ENCODE measurements around the gene MYO3B.

GRCh38 chr2:170380267-170380666 lies 202.3 kb downstream of the MYO3B start:
- no peak for TF ChIP-seq CTCF (IDR thresholded peaks at IDR 0.05)
- TF ChIP-seq EZH2 (IDR thresholded peaks at IDR 0.05; ENCODE audit: borderline replicate concordance, insufficient read depth, low read depth, low read length, poor library complexity, severe bottlenecking), result no peak

All from B cell (primary cell).